ENCODE results near the gene CACNA1I. TPM values are rescaled to one million over a fixed set of nuclear protein-coding genes. Genes with fewer than 3 reads are reported as not detected.
A peak's percentile ranks its signal among the peaks of the same experiment; 100 is the strongest.

Gene CACNA1I
- total RNA-seq, 6 donors from 2014 or later: 0.15 to 4.2 (median 0.34) TPM

- Histone ChIP-seq H3K9me3 (no peaks in the 10 kb centered on the region), H3K36me3 (no peaks in the 10 kb centered on the region), H3K4me1 (peaks cover 7 to 20% (median 11%) of the 10 kb centered on the region in 4 donors), H3K27ac (no peak overlapping the region), H3K4me3 (no peak overlapping the region), H3K27me3 (no peaks in the 10 kb centered on the region)
- TF ChIP-seq, protein P1, sequence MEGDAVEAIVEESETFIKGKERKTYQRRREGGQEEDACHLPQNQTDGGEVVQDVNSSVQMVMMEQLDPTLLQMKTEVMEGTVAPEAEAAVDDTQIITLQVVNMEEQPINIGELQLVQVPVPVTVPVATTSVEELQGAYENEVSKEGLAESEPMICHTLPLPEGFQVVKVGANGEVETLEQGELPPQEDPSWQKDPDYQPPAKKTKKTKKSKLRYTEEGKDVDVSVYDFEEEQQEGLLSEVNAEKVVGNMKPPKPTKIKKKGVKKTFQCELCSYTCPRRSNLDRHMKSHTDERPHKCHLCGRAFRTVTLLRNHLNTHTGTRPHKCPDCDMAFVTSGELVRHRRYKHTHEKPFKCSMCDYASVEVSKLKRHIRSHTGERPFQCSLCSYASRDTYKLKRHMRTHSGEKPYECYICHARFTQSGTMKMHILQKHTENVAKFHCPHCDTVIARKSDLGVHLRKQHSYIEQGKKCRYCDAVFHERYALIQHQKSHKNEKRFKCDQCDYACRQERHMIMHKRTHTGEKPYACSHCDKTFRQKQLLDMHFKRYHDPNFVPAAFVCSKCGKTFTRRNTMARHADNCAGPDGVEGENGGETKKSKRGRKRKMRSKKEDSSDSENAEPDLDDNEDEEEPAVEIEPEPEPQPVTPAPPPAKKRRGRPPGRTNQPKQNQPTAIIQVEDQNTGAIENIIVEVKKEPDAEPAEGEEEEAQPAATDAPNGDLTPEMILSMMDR (IDR thresholded peaks at IDR 0.05): no peak
- TF ChIP-seq POLR2A (IDR thresholded peaks at IDR 0.05) (no peak), EP300 (IDR thresholded peaks at IDR 0.05) (no peak), POLR2AphosphoS5 (IDR thresholded peaks at IDR 0.05) (no peak)
- DNase-seq (peak in 1 of 2 donors; percentile 63), ATAC-seq (ENCODE audit: low FRiP score in 2 of 2) (no peak)
- 52 to 66% methylated on average over 7 to 8 of the region's 8 CpGs for whole genome bisulfite sequencing, 2 donors
These were observed 33.8 kb upstream of the CACNA1I start for GRCh38 chr22:39536711-39537110.

GRCh38 chr22:39537975-39538374, 32.6 kb upstream of the CACNA1I start:
- no peak for DNase-seq
- 61 to 64% methylated on average over 2 of the region's 2 CpGs for WGBS, 2 donors
- no peak overlapping the region for H3K4me3 ChIP-seq
- no peaks in the 10 kb centered on the region for H3K27me3 ChIP-seq
- H3K36me3 ChIP-seq: no peaks in the 10 kb centered on the region
- ATAC-seq (ENCODE audit: low FRiP score in 2 of 2): no peak
- no peak overlapping the region for H3K27ac ChIP-seq
- TF ChIP-seq, protein P1 (IDR thresholded peaks at IDR 0.05): no peak
- no peak for TF ChIP-seq EP300 (IDR thresholded peaks at IDR 0.05)
- TF ChIP-seq POLR2AphosphoS5 (IDR thresholded peaks at IDR 0.05): no peak
- no peak for TF ChIP-seq POLR2A (IDR thresholded peaks at IDR 0.05)
- no peaks in the 10 kb centered on the region for H3K9me3 ChIP-seq
- H3K4me1 ChIP-seq: peaks cover 4 to 13% (median 6%) of the 10 kb centered on the region in 4 donors

GRCh38 chr22:39543095-39543494, 27.5 kb upstream of the CACNA1I start:
- DNase-seq (no peak), ATAC-seq (ENCODE audit: low FRiP score in 2 of 2) (no peak)
- H3K27me3 ChIP-seq: peaks cover 0 to 3% (median 0%) of the 10 kb centered on the region in 4 donors
- no peaks in the 10 kb centered on the region for H3K9me3 ChIP-seq
- H3K36me3 ChIP-seq: no peaks in the 10 kb centered on the region
- H3K4me1 ChIP-seq: no peaks in the 10 kb centered on the region
- H3K27ac ChIP-seq: no peak overlapping the region
- TF ChIP-seq, protein P1 (IDR thresholded peaks at IDR 0.05): no peak
- TF ChIP-seq POLR2A (IDR thresholded peaks at IDR 0.05): no peak
- no peak for TF ChIP-seq POLR2AphosphoS5 (IDR thresholded peaks at IDR 0.05)
- TF ChIP-seq EP300 (IDR thresholded peaks at IDR 0.05): no peak
- WGBS, 2 donors: 19 to 20% methylated on average over 11 of the region's 11 CpGs
- H3K4me3 ChIP-seq: no peak overlapping the region

DNA sequence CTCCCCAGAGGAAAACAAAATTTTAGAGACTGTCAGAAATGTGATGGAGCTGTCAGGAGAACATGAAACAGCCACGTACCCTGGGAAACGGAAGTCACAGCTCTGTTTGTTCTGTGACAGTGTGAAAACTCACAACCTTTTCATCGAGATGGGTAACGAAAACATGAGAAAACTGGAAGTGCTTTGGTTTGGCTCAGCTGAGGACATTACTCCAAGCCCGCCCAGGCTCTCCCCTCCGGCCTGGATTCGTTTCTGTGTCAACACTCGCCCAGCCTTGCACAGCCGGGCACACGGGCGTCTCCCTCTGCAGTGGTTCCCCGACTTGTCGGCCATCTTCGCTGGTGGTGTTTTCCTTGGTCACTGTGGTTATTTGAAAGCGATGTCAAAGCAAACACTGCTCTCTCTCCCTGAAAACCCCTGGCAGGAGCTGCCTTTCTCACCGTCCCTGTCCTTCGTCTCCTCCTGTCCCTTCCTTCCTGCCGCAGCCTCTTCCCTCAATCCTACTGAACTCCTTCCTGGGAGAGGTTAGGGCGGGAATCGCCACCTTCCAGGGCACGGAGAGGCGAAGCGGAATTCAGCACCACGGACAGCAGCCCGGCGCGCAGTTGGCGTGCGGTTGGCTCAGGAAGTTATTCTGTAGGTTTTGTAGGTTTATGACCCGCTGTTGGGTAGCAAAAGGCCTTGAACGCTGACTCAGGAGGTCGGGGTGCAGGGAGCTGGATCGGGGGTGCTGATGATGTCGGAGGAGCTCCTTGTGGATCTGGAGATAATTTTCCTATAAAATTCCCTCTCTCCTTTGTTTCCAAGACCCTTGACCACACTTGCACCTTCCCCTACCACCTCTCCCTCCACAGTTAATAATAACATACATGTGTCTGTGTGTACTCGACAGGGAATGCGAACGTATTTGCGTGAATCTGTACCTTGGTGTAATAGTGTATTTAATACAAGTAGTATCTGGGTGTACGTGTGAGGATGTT, 24.9 kb upstream of the CACNA1I start:
- ATAC-seq (ENCODE audit: low FRiP score in 2 of 2) (peak in 1 of 2 donors; percentile 48), DNase-seq (peak in 1 of 2 donors; percentile 90)
- 32 to 34% methylated on average over 36 to 39 of the region's 39 CpGs for WGBS, 2 donors
- no peaks in the 10 kb centered on the region for H3K9me3 ChIP-seq
- no peaks in the 10 kb centered on the region for H3K36me3 ChIP-seq
- H3K27ac ChIP-seq: no peak overlapping the region
- no peak overlapping the region for H3K4me3 ChIP-seq
- peaks cover 0 to 3% (median 0%) of the 10 kb centered on the region in 4 donors for H3K27me3 ChIP-seq
- no peaks in the 10 kb centered on the region for H3K4me1 ChIP-seq
- TF ChIP-seq POLR2AphosphoS5 (IDR thresholded peaks at IDR 0.05) (no peak), POLR2A (IDR thresholded peaks at IDR 0.05) (no peak), EP300 (IDR thresholded peaks at IDR 0.05) (no peak)
- TF ChIP-seq, protein P1 (IDR thresholded peaks at IDR 0.05): no peak
